NCI-H226 (cell line): ENCODE results near the gene GLI3.

ENCODE experiments used
- DNase-seq: peaks from one replicate; pipeline ENCODE4 v3.0.0-alpha.2; 2015

Gene GLI3

DNA sequence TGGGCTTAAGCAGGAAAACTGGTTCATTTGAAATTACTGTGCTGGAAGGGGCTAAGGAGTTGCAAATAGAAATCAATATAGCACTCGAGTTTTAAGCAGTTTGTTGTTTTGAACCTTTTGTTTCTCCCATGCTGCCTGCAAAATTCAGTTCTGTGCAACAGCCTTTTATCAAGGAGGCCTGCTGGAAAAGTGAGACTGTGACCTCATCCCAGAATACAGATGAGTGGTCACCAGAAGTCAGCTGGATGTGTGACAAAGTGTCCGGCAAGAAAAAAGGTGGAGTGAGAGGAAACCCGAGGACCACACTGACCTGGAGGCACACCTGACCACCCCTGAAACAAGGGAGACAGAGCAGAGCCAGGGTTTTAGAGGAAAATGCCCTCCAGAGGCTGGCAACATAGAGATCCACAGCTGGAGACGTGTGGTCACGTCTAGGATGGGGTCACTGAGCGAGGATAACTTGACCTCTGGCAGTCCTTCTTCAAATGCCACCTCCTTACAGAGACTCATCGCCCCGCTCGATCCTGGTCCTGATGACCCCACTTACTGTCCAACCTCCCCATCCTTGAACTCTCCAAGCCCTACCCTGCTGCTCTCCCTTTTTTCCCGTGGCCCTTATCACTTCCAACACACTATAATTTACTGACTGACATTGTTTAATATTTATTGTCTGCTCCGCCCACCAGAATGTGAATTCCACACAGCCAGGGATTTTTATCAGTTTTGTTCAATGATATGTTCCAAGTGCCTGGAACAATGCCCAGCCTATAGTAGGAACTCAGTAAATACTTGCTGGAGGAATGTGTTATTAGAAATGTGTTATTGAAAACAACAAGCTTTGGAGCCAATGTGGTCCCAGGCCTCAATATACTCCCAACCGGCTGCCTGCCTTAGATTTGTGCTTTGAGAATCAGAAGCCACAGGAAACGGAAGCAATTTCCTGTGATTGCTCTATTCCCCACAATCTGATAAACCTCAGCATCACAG, 243.8 kb downstream of the GLI3 start:
- peak; percentile 67 for DNase-seq

DNA sequence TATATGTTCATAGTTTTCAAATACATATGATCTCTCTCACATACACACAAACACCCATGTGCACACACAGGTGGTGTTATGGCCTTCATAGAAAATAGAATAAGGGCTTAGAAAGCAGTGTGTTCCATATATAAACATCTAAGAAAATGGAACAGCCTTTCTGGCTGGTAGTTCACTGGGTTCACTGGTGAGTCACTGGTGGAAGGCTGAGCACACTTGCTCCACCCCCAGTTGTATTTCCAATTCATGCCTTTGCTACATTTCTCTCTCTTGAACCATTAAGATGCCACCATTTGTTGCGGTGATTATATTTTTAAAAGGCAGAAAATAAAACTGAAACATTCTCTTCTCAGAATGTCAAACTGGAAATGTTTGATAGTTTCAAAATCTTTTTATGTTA, 252.1 kb downstream of the GLI3 start:
- peak; percentile 50 for DNase-seq

GRCh38 chr7:41981046-41982040, 255.7 kb downstream of the GLI3 start:
- peak; percentile 18 for DNase-seq

DNA sequence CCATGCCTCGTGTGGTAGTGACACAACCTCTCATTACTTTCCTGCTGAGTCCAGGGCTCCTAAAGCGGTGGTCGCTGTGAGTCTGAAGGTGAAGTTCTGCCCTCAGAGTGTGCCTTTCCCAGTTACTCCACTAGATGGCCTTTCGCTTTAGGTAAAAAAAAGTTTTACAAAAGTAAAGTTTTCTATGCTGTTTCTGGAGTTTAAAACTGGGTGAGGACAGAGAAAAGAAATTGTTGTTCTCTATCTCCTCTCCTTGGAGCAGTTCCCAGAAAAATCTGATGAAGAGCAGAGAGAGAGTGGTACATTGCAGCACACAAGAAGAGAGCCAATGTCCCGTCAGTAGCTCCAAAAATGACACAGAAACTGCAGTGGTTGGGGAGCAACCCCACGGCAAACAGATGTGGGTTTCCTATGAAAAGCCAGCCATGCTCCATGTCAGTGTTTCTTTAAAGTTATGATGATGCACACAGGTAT, 257.1 kb downstream of the GLI3 start:
- no peak for DNase-seq

- no peak for DNase-seq
Measured at GRCh38 chr7:41978858-41979257, 258.2 kb downstream of the GLI3 start.

DNA sequence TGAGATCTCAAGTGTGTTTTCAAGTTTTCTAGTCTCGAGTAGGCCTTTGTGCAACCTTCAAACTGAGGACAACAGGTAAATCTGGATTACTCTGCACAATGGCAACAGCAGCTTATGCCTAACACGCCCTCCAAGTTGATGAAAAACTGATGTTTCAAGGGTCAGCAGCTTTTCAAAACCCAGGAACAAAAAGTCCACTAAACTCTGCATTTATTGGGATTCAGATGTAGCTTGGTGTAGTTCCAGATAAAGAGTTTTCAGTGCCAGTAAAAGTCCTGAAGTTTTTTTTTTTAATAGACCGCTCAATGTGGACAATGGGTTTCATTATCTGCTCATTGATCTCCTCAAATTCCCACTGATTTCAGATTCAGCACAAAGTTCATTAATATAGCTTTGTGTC, 259.3 kb downstream of the GLI3 start:
- DNase-seq: no peak

- peak; percentile 32 for DNase-seq
Measured at GRCh38 chr7:41977151-41977651, 259.8 kb downstream of the GLI3 start.

DNA sequence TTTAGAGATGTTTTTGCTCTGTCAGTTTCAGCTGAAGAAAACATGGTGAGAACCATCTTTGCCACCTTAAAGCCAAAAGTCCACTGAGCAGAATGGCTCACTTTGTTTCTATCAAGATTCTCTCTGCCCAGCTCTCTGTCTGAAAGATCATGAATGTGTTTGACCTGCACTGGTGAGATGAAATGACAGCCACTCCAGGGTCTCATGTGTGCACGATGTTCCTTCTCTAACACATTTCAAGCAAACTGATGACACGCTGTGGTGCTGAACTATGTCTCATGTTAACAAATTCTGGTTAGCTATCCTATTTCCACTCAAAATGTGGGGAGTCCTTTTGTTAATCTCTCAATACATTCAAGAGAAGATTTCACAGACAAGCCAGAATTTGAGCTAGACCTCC, 260.6 kb downstream of the GLI3 start:
- DNase-seq: no peak

- DNase-seq: peak; percentile 33
Measured at GRCh38 chr7:41975849-41976248, 261.2 kb downstream of the GLI3 start.

- DNase-seq: no peak
Measured at GRCh38 chr7:41974870-41975557, 262.0 kb downstream of the GLI3 start.

DNA sequence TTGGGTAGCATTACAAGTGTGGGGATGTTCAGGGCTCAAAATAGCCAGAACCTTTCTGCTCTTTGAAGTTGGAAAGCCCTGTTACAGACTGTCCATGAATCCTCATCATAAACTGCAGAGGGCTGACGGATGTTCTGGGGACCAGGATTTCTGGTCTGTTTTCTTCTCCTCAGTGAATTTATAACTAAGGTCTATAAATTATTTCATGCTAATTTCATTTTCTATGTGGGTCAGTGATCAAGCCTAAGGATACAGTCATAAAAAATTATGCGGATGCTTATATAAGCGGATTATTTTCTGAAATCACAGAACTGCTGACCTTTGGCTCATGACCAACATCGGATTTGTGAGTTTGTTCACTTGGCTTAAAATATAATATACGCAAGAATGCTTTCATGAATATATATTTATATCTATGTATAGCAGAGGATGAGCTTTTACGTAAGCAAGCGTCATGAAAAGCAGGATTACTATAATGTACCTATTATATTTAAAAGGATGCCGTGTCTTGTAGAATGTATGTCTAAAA, 263.7 kb downstream of the GLI3 start:
- DNase-seq: no peak

DNA sequence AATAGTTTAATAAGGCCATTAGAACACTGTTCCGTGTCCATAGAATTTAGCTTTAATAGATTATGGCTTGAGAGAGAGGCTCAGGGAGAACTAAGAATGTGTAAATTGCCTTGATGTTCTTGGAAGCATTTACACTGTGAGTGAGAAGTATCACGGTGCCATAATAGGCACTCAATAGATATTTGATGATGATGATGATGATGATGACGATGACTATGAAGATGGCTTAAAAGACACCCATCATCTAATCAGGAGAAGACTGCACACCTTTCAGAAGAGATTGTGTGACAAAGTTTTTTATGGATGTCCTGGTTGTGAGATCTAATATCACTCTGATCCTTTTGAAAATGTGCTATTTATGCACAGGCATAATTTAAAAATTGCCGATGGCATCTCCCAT, 264.2 kb downstream of the GLI3 start:
- no peak for DNase-seq

DNA sequence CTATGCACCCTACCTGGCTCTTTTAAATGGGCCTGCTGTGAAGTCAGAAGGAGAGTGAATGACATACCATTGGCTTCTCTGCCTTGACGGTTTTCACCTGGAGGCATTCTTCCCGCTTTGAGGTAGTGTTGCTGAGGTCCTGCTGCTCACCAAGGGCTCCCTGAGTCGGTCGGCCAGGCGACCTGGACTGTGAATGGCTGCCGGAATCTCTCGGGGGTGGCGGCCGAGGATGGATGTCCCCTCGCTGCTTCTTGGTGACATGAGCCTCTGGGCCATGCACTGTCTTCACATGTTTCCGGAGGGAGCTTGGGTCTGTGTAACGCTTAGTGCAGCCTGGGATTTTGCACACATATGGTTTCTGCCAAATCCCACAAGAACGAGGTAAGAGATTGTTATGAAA, 264.7 kb downstream of the GLI3 start:
- DNase-seq: no peak

GRCh38 chr7:41971640-41972187, 265.3 kb downstream of the GLI3 start:
- no peak for DNase-seq

- DNase-seq: no peak
Measured at GRCh38 chr7:41970941-41971340, 266.1 kb downstream of the GLI3 start.

DNA sequence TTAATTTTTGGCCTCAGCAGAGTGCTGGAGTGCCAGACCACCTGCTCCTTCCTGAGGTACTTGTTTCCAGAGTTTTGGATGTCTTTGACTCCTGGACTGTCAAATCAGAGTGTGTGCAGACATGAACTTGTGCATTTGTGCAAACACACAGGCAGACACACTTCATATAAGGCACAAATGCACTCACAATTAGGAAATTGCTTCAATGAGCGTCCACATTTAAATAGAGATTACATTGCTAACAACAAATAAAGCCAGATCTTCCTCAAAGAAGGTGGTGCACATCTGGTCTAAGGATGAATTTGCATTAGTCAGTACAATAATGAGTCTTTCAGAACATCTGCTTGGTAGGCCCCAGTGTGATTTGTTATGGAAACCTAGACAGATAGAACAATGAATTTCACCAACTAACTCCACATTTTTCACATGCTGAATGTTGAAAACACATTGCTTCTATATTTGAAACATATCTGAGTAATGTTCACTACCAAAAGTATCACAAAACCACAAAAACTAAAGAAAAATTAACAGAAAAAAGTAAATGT, 267.4 kb downstream of the GLI3 start:
- no peak for DNase-seq

- DNase-seq: peak; percentile 58
Measured at GRCh38 chr7:41967156-41967555, 269.9 kb downstream of the GLI3 start.

DNA sequence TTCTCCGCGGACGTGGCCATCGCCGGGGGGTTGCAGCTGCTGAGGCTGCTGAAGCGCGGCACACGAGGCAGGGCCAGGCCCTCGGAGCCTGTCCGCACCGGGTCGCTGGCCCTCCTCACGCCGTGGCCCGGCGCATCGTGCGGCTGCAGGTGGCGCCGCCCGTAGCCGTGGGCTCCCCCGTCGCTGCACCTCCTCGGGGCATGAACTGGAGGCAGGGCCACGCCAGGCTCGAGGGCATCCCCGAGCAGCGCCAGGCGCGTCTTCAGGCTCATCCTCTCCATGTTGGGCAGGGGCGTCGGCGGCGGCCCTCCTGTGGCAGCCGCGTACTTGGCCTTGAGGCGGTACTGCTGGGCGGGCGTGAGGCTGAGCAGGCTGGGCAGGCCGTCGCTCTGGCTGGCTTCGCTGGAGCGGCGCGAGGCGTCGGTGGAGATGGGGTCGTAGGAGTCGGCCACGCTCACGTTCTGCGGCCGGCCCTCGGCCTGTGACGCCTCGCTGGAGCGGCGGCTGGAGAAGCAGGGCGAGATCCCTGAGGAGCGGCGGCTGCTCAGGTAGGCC, 271.0 kb downstream of the GLI3 start:
- no peak for DNase-seq

- no peak for DNase-seq
Measured at GRCh38 chr7:41964849-41965745, 271.9 kb downstream of the GLI3 start.

DNA sequence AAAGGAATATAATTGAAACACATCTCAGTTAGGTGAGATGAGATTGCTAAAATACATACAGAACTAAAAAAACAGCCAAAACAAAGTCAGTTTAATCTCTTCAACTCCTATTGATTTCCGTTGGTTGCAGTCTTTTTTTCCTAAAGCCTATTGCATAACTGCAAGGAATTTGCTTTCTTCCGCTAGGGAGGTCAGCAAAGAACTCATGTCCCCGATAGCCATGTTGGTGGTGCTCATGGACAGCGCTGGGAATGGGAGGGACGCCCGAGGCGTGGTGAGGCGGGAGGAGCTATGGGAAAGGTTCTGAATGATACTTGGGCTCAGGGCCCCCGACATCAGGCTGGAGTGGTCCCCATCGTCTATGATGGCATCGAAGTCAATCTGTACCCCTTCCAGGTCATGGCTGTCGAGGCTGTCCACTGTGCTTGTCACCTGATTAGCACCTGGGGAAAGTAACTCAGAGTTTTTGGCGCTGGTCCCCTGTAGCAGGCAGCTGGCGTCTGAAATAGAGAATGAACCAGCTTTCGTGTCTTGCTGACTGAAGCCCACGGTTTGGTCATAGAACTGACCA, 272.7 kb downstream of the GLI3 start:
- DNase-seq: no peak
